GM12878 (cell line): ENCODE results near the gene ZNF423. TPM values are rescaled to one million over a fixed set of nuclear protein-coding genes. Genes with fewer than 3 reads are reported as not detected.

Source experiments
- ATAC-seq: fragments of 200-7000 bp; cut with Tn5 transposase; 3 replicates; pipeline ENCODE4 v1.9.1; 2020; ENCODE audit warnings: mild to moderate bottlenecking, moderate library complexity
- BruUV-seq: library from RNA; stranded (reverse); fragments of 400-500 nt; replicated peaks from 2 replicates; lab custom pipeline; 2021; lab: Mats Ljungman, UMichigan
- CTCF ChIA-PET: fragments of 300-600 bp; sonication (Branson Sonifier 250); formaldehyde crosslinking; extraction: SDS; loops from one replicate; lab custom pipeline; 2021; ENCODE audit warnings: inconsistent platforms; lab: Yijun Ruan, JAX
- POLR2A ChIA-PET: fragments of 350-600 bp; formaldehyde crosslinking; extraction: SDS; loops from one replicate; lab custom pipeline; 2021; ENCODE audit warnings: inconsistent platforms; lab: Charles Lee
- RAD21 ChIA-PET: fragments of 300-600 bp; sonication (Branson Sonifier 250); formaldehyde crosslinking; loops from one replicate; lab custom pipeline; 2023; ENCODE audit warnings: antibody characterized with exemption; ENCODE audit not compliant: unreplicated experiment; lab: Charles Lee
- SMC1A ChIA-PET: fragments of 300-600 bp; sonication (Branson Sonifier 250); formaldehyde crosslinking; loops from one replicate; lab custom pipeline; 2023; ENCODE audit not compliant: unreplicated experiment, uncharacterized antibody; lab: Charles Lee
- DNase-seq: peaks from one replicate; pipeline ENCODE4 v3.0.0-alpha.2; 2011; ENCODE audit warnings: low read depth, low spot score
- FAIRE-seq: peaks from 3 replicates; lab custom pipeline; 2011; peaks lifted over from hg19 to GRCh38; lab: Jason Lieb, UNC
- H2AFZ ChIP-seq: 2 replicates; pipeline ENCODE4 v1.6.0; 2011; ENCODE audit warnings: low read depth, low read length, control low read depth; ENCODE audit not compliant: control insufficient read depth
- H3K27ac ChIP-seq: 2 replicates; pipeline ENCODE4 v1.5.1; 2011; ENCODE audit warnings: control low read depth; ENCODE audit not compliant: control insufficient read depth, insufficient read depth
- H3K27me3 ChIP-seq, 2 experiments: replicated peaks in 1 of 2; 2 replicates each; pipeline versions ENCODE4 v1.6.0 to v1.6.1; 2011; ENCODE audit warnings: low read length in 1 of 2; ENCODE audit not compliant: control insufficient read depth in 2 of 2, insufficient read depth in 2 of 2
- H3K36me3 ChIP-seq, 2 experiments: 2 replicates each; pipeline ENCODE4 v1.5.1; 2011; ENCODE audit warnings: low read length in 1 of 2; ENCODE audit not compliant: control insufficient read depth in 2 of 2, insufficient read depth in 2 of 2
- H3K4me1 ChIP-seq: 2 replicates; pipeline ENCODE4 v1.6.1; 2011; ENCODE audit warnings: mild to moderate bottlenecking, low read length, moderate library complexity, mixed read lengths; ENCODE audit not compliant: control insufficient read depth, insufficient read depth
- H3K4me2 ChIP-seq: 2 replicates; pipeline ENCODE4 v1.6.0; 2011; ENCODE audit warnings: control low read depth; ENCODE audit not compliant: control insufficient read depth, insufficient read depth
- H3K4me3 ChIP-seq: fragments of 200-600 bp; sonication (generic); 2 replicates; pipeline ENCODE4 v1.5.1; 2016
- H3K79me2 ChIP-seq: 2 replicates; pipeline ENCODE4 v1.6.0; 2011; ENCODE audit warnings: low read length; ENCODE audit not compliant: control insufficient read depth, insufficient read depth
- H3K9ac ChIP-seq: 2 replicates; pipeline ENCODE4 v1.8.0; 2011; ENCODE audit warnings: low read length, control low read depth, mixed read lengths; ENCODE audit not compliant: control insufficient read depth, insufficient read depth
- H3K9me3 ChIP-seq: replicated peaks from 3 replicates; pipeline ENCODE4 v1.5.1; 2011; ENCODE audit warnings: mild to moderate bottlenecking, low read length; ENCODE audit not compliant: control insufficient read depth, insufficient read depth
- H4K20me1 ChIP-seq: 2 replicates; pipeline ENCODE4 v1.6.0; 2011; ENCODE audit not compliant: control insufficient read depth, insufficient read depth
- CHD4 ChIP-seq: fragments of 200-600 bp; sonication (generic); IDR thresholded peaks from 2 replicates; pipeline ENCODE4 v1.6.1; 2016; ENCODE audit warnings: mild to moderate bottlenecking
- EGR1 ChIP-seq, 2 experiments: IDR thresholded peaks; 1 replicate in 1 of 2; 2 replicates in 1 of 2; pipeline ENCODE4 v1.6.1; 2011 to 2012; ENCODE audit warnings: low read depth in 2 of 2, low read length in 2 of 2, borderline replicate concordance in 1 of 2, mild to moderate bottlenecking in 1 of 2, moderate library complexity in 1 of 2
- HCFC1 ChIP-seq: fragments of 150-350 bp; IDR thresholded peaks from 2 replicates; pipeline ENCODE4 v1.6.1; 2014; ENCODE audit warnings: low read length
- IRF4 ChIP-seq: IDR thresholded peaks from 2 replicates; pipeline ENCODE4 v1.6.1; 2011; ENCODE audit warnings: low read depth, low read length
- KAT2A ChIP-seq: conservative IDR thresholded peaks from 2 replicates; pipeline ENCODE4 v1.6.1; 2011; ENCODE audit warnings: low read depth, low read length; ENCODE audit not compliant: control insufficient read depth
- LARP7 ChIP-seq: fragments of 450-650 bp; IDR thresholded peaks from 2 replicates; pipeline ENCODE4 v1.6.1; 2017; ENCODE audit warnings: mild to moderate bottlenecking
- NFYA ChIP-seq: IDR thresholded peaks from 2 replicates; pipeline ENCODE4 v1.6.1; 2011; ENCODE audit warnings: low read depth, mild to moderate bottlenecking, low read length, improper control_type of control experiment, borderline replicate concordance
- SMAD1 ChIP-seq: fragments of 450-650 bp; IDR thresholded peaks from 2 replicates; pipeline ENCODE4 v1.6.1; 2018; ENCODE audit warnings: mild to moderate bottlenecking, low read depth; ENCODE audit not compliant: partially characterized antibody
- TBL1XR1 ChIP-seq: IDR thresholded peaks from 2 replicates; pipeline ENCODE4 v1.6.1; 2012; ENCODE audit warnings: low read depth, low read length, improper control_type of control experiment
- ZNF622 ChIP-seq: fragments of 450-650 bp; IDR thresholded peaks from 2 replicates; pipeline ENCODE4 v1.6.1; 2017; ENCODE audit warnings: mild to moderate bottlenecking, inconsistent platforms
- WGBS: methylation state at CpG from one replicate; pipeline ENCODE4 v1.1.6; 2016; ENCODE audit warnings: low lambda C conversion rate; ENCODE audit not compliant: insufficient replicate concordance, insufficient coverage; ENCODE audit errors: missing lambda C conversion rate; 5-methylcytosine and 5-hydroxymethylcytosine counted together
- in situ Hi-C: fragments of 300-500 bp; cut with MboI; formaldehyde crosslinking; loops from 9 replicates; pipeline ENCODE4 v1.14.3; 2018; ENCODE audit warnings: mixed read lengths
- intact Hi-C: fragments of 100-400 bp; cut with micrococcal nuclease; formaldehyde crosslinking; loops from one replicate; pipeline ENCODE4 v1.14.2; 2022; ENCODE audit not compliant: unreplicated experiment
- polyA plus RNA-seq, 11 experiments: library from polyadenylated mRNA; depleted of rRNA in 4 of 11; unstranded in 6 of 11; stranded (reverse) in 5 of 11; fragments of >200 nt; fragmentation: Nextera tagmentation in 4 of 11; fragmentation: Illumina TruSeq in 1 of 11; extraction: Ambion mirVana in 4 of 11; extraction: Trizol in 1 of 11; gene quantifications; 1 replicate in 1 of 11; 2 replicates in 10 of 11; pipeline versions ENCODE4 v1.2.1 to v1.2.3, GENCODE V29; 2011 to 2016; ENCODE audit warnings: inconsistent platforms in 2 of 11, missing spikeins in 2 of 11, low read depth in 1 of 11
- total RNA-seq, 4 experiments: library from RNA; depleted of rRNA in 3 of 4; stranded (reverse); fragments of >200 nt in 3 of 4; fragmentation: Illumina TruSeq in 1 of 4; extraction: Trizol in 1 of 4; gene quantifications; 2 replicates each; pipeline versions ENCODE4 v1.2.1 to v1.2.3, GENCODE V29; 2013 to 2021
- TF ChIP-seq, protein P1 (sequence below): fragments of 450-650 bp; IDR thresholded peaks from 2 replicates; pipeline ENCODE4 v1.6.1; 2016; ENCODE audit warnings: mild to moderate bottlenecking, moderate library complexity, borderline replicate concordance
- TF ChIP-seq, protein P2 (sequence below): fragments of 450-650 bp; conservative IDR thresholded peaks from 2 replicates; pipeline ENCODE4 v1.6.1; 2017; ENCODE audit warnings: mild to moderate bottlenecking, moderate library complexity
- TF ChIP-seq, protein P3 (sequence below): fragments of 450-650 bp; formaldehyde crosslinking; IDR thresholded peaks from 2 replicates; pipeline ENCODE4 v1.4.0; 2020; ENCODE audit warnings: mild to moderate bottlenecking, moderate library complexity
- TF ChIP-seq, protein P4 (sequence below): IDR thresholded peaks from 2 replicates; pipeline ENCODE4 v1.6.1; 2011; ENCODE audit warnings: mild to moderate bottlenecking, low read depth, low read length, moderate library complexity; ENCODE audit not compliant: insufficient replicate concordance

ZNF423 gene
- total and polyA plus RNA-seq, 10 of the 15 experiments (the other 5 are each of a cell fraction or from before 2014, with no cell fraction given), result 0.03 to 0.64 (median 0.10) TPM

DNA sequence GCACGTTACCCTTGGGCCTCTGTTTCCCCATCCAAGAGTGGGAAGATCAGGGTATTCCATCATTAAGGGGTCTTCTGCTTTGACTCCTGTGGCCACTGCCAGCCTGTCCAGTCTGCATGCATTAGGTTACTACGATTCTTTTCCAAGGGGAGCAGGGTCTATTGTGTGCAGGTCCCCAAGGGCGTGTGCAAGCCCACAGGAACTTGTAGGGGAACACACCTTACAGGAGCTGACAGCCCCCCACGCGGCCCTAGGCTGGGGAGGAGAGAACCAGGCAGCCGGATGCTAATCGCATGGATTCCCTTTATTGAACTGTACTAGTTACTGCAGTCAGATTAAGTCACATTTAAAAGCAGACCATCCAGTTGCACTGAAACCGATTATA, 365.6 kb downstream of the ZNF423 start:
- no peaks in the 10 kb centered on the region for H3K4me1 ChIP-seq
- no peak overlapping the region for H3K4me2 ChIP-seq
- in situ Hi-C loops (loop anchor here (5.0 kb wide), 1 partner anchor 92 kb away; no protein-coding TSS in a partner anchor), intact Hi-C loops (loop anchor here (5.0 to 10.0 kb wide), 2 partner anchors 214 to 432 kb away; no protein-coding TSS in a partner anchor)
- ChIA-PET SMC1A (no interaction called here), RAD21 (no interaction called here), POLR2A (no interaction called here), CTCF (interaction anchor here (1.1 kb wide), 1 partner anchor 19 kb away, joined by 4 read pairs; no protein-coding TSS in a partner anchor)
- FAIRE-seq (no peak), DNase-seq (no peak), ATAC-seq (no peak)
- no peak overlapping the region for H2AFZ ChIP-seq
- no peaks in the 10 kb centered on the region for H3K9me3 ChIP-seq
- 57% methylated on average over 8 of the region's 8 CpGs for WGBS
- no peaks in the 10 kb centered on the region for H3K36me3 ChIP-seq
- H4K20me1 ChIP-seq, result no peaks in the 10 kb centered on the region
- H3K4me3 ChIP-seq, result no peak overlapping the region
- H3K27ac ChIP-seq, result no peak overlapping the region
- no peaks in the 10 kb centered on the region for H3K79me2 ChIP-seq
- H3K9ac ChIP-seq, result no peak overlapping the region
- no TSS peak for BruUV-seq
- no peaks in the 10 kb centered on the region for H3K27me3 ChIP-seq
- no peak for TF ChIP-seq LARP7
- TF ChIP-seq, protein P1, sequence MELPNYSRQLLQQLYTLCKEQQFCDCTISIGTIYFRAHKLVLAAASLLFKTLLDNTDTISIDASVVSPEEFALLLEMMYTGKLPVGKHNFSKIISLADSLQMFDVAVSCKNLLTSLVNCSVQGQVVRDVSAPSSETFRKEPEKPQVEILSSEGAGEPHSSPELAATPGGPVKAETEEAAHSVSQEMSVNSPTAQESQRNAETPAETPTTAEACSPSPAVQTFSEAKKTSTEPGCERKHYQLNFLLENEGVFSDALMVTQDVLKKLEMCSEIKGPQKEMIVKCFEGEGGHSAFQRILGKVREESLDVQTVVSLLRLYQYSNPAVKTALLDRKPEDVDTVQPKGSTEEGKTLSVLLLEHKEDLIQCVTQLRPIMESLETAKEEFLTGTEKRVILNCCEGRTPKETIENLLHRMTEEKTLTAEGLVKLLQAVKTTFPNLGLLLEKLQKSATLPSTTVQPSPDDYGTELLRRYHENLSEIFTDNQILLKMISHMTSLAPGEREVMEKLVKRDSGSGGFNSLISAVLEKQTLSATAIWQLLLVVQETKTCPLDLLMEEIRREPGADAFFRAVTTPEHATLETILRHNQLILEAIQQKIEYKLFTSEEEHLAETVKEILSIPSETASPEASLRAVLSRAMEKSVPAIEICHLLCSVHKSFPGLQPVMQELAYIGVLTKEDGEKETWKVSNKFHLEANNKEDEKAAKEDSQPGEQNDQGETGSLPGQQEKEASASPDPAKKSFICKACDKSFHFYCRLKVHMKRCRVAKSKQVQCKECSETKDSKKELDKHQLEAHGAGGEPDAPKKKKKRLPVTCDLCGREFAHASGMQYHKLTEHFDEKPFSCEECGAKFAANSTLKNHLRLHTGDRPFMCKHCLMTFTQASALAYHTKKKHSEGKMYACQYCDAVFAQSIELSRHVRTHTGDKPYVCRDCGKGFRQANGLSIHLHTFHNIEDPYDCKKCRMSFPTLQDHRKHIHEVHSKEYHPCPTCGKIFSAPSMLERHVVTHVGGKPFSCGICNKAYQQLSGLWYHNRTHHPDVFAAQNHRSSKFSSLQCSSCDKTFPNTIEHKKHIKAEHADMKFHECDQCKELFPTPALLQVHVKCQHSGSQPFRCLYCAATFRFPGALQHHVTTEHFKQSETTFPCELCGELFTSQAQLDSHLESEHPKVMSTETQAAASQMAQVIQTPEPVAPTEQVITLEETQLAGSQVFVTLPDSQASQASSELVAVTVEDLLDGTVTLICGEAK, result no peak
- TF ChIP-seq TBL1XR1, result no peak
- TF ChIP-seq, protein P2, sequence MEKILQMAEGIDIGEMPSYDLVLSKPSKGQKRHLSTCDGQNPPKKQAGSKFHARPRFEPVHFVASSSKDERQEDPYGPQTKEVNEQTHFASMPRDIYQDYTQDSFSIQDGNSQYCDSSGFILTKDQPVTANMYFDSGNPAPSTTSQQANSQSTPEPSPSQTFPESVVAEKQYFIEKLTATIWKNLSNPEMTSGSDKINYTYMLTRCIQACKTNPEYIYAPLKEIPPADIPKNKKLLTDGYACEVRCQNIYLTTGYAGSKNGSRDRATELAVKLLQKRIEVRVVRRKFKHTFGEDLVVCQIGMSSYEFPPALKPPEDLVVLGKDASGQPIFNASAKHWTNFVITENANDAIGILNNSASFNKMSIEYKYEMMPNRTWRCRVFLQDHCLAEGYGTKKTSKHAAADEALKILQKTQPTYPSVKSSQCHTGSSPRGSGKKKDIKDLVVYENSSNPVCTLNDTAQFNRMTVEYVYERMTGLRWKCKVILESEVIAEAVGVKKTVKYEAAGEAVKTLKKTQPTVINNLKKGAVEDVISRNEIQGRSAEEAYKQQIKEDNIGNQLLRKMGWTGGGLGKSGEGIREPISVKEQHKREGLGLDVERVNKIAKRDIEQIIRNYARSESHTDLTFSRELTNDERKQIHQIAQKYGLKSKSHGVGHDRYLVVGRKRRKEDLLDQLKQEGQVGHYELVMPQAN, result no peak
- no peak for TF ChIP-seq EGR1 (IDR thresholded peaks at IDR 0.05; ENCODE audit: borderline replicate concordance in 1 of 2, low read depth in 2 of 2, low read length in 2 of 2)
- TF ChIP-seq SMAD1, result no peak
- TF ChIP-seq, protein P3, sequence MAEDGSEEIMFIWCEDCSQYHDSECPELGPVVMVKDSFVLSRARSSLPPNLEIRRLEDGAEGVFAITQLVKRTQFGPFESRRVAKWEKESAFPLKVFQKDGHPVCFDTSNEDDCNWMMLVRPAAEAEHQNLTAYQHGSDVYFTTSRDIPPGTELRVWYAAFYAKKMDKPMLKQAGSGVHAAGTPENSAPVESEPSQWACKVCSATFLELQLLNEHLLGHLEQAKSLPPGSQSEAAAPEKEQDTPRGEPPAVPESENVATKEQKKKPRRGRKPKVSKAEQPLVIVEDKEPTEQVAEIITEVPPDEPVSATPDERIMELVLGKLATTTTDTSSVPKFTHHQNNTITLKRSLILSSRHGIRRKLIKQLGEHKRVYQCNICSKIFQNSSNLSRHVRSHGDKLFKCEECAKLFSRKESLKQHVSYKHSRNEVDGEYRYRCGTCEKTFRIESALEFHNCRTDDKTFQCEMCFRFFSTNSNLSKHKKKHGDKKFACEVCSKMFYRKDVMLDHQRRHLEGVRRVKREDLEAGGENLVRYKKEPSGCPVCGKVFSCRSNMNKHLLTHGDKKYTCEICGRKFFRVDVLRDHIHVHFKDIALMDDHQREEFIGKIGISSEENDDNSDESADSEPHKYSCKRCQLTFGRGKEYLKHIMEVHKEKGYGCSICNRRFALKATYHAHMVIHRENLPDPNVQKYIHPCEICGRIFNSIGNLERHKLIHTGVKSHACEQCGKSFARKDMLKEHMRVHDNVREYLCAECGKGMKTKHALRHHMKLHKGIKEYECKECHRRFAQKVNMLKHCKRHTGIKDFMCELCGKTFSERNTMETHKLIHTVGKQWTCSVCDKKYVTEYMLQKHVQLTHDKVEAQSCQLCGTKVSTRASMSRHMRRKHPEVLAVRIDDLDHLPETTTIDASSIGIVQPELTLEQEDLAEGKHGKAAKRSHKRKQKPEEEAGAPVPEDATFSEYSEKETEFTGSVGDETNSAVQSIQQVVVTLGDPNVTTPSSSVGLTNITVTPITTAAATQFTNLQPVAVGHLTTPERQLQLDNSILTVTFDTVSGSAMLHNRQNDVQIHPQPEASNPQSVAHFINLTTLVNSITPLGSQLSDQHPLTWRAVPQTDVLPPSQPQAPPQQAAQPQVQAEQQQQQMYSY, result no peak
- TF ChIP-seq KAT2A, result no peak
- TF ChIP-seq, protein P4, sequence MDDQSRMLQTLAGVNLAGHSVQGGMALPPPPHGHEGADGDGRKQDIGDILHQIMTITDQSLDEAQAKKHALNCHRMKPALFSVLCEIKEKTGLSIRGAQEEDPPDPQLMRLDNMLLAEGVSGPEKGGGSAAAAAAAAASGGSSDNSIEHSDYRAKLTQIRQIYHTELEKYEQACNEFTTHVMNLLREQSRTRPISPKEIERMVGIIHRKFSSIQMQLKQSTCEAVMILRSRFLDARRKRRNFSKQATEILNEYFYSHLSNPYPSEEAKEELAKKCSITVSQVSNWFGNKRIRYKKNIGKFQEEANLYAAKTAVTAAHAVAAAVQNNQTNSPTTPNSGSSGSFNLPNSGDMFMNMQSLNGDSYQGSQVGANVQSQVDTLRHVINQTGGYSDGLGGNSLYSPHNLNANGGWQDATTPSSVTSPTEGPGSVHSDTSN, result no peak
- TF ChIP-seq HCFC1, result no peak
- no peak for TF ChIP-seq ZNF622
- TF ChIP-seq IRF4, result no peak
- no peak for TF ChIP-seq NFYA
- no peak for TF ChIP-seq CHD4
